HG03342 (cell line): ENCODE data around the gene CBX4.

Source experiments
- ATAC-seq: cut with Tn5 transposase; IDR thresholded peaks from one replicate; pipeline ENCODE4 v1.9.1; 2021; ENCODE audit warnings: mild to moderate bottlenecking, moderate library complexity; ENCODE audit not compliant: unreplicated experiment

Gene CBX4

DNA sequence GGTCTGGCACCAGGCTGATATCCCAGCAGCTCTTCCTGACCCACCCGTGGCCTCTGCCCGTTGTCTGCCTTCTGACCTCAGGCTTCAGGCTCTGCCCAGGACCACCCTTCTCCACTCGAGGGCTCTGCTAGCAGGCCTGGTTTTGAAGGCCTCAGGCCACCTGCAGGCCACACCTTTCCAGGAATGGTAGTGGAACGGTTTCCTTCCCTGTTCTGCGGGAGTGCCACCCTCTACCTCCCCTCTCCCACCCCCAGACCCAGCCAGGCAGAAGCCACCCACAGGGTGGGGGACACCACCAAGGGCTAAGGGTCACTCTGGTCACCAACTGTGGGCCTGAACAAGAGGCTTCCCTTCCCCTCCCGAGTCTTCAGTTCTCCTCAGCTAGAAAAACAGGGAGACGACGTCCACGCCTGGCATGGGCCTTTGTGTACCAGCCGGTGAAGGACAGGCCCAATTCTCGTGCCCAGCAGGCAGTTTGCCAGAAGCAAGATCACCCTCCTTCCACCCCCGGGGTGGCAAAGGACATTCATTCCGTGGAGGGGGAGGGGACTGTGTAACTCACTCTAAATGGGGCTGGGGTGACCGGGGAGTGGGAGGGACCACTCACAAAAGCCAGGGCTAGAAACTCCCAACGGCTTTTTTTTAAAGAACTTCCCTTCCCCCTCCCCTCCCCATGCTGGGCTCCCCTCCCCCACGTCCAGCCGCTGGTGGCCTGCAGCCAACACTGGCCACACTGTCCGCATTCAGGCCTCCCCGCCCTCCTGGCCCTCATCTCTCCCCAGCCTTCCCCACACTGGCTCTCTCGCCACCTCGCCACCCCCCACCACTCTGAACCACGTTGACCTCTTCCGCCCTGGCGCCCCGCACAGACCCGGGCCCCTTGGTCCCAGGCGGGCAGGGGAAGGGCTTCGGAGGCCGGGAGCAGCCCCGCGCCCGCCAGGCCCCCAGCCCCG, 7.7 kb downstream of the CBX4 start:
- ATAC-seq = no peak

DNA sequence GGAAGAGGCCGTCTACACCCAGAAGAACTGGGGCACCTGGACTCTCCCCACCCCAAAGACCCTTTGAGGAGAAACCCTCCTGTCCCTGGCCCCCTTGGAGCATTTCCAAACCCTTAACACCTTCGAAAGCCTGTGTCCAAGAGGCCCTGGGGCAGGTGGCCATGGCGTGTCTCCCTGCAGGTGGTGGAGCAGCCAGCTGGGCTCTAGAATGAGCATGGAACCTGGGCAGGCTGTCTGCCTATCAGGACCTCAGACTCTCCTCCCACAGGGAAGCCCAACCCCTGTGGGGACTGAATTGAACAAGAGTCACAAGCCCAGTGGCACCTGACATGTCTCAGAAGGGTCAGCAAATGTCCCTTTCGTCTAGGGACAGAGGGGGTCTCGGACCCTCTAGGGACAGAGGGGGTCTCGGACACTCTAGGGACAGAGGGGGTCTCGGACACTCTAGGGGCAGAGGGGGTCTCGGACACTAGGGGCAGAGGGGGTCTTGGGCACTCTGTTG, 8.4 kb downstream of the CBX4 start:
- no peak for ATAC-seq

DNA sequence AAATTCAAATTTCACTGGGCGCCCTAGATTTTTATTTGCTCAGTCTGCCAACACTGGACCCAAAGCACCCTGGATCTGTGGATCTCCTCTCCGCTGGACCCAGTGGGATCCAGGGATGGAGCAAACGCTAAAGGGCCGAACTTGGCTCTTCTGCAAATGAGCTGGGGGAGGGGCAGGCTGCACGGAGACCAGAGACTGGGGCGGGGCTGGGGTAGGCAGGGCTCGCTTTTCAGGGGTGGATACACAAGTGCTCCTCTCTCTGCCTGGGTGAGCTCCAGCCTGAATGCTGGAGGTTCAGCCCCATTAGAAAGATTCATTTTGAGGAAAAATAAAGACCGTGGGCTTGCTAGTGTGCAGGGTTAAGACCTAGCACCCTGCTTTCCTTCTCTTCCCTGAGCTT, 8.9 kb downstream of the CBX4 start:
- ATAC-seq = no peak

DNA sequence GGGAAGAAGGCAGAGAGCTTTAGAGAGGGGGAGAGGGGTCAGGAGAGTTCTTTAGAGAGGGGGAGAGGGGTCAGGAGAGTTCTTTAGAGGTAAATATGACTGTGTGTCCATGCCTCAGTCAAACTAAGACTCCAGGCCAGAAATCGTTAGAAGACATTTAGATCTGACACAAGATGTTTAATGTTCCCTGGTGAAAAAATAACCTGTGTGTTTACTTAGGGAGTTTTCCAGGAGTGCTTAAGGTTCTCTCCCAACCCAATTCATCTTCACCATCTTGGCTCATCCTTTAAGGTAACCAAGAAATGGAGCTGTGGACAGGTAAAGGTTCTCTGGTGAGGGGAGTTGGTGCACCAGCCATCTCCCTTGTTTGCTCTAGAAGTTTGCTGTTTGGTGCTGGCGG, 9.8 kb downstream of the CBX4 start:
- no peak for ATAC-seq

DNA sequence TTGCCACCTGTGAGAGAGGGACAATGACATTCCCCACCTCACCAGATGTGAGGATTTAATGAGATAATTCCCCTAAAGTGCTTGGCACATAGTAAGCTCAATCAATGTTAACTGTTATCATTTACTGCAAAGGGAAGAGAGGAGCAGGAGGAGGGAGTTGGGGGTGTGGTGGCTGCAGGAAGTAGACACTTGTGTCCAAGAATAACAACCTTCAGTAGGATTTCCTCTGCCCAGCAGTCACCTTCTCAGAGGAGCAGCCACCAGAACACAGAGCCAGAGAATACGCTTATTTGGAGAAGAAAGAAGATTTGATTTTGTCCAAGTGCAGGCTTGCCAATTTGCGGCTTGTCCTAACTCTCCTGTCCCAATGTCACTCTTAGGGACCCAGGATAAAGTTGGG, 10.2 kb downstream of the CBX4 start:
- no peak for ATAC-seq

DNA sequence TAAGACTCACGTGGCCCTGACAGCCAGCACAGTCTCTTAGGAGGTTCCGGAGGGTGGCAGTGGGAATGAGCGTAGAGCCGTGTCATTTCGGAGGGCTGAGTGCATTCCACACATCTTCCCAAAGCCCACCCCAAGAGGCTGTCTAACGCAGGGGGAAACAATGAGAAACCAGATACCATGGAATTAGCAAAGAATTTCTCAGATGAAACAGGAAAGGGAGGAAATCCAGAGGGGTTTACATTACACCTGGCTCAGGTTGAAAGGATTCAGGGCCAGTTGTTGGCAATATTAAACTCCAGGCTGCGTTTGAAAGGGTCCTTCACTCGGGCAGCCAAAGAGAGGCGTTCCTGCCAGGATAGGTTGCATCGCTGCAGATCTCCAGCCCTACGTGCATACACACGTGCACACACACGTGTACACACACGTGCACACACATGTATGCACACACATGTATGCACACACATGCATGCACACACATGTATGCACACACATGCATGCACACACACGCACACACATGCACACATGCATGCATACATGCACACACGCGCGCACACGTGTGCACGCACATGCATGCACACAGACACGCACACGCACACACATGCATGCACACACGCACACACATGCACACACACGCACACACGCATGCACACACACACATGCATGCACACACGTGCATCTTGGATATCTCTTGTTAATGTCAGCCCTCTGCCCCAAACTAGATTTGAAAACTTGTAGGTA, 12.2 kb downstream of the CBX4 start:
- no peak for ATAC-seq

DNA sequence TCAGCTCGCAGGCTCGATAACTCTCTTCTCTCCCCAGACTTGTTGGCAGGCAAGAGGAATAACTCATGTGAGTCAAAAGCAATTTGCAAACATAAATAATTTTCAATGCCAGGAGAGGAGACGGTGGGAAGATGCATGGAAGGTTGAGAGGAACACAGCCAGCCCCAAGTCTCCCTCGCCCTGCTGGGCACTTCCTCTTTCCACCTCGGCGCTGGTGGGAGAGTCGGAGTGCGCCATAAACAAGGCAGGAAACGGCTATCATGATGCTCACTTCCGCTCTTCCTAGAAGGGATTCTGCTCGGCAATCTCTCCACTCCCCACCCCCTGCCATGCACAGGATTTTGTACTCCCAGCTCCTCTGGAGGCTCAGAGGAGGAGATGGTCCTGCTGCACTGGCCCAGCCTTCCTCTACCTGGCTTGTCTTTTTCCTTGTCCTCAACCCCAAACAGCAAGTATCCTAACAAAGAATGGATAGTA, 13.0 kb downstream of the CBX4 start:
- ATAC-seq = no peak

DNA sequence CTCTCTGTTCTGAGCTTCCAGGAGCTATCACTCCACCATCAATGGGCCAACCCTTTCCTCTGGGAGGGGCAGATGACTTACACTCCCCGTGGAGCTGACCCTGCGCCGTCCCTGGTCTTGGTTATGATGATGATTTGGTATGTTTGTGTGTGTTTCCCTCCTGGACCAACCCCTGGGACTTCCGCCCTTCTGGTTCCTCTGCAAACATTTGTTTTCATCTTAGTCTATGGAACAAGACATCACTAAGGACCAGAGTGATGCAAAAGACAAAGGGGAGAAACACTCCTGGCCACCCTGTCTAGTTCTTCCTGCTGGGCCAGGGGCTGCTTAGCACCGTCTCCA, 13.7 kb downstream of the CBX4 start:
- no peak for ATAC-seq

DNA sequence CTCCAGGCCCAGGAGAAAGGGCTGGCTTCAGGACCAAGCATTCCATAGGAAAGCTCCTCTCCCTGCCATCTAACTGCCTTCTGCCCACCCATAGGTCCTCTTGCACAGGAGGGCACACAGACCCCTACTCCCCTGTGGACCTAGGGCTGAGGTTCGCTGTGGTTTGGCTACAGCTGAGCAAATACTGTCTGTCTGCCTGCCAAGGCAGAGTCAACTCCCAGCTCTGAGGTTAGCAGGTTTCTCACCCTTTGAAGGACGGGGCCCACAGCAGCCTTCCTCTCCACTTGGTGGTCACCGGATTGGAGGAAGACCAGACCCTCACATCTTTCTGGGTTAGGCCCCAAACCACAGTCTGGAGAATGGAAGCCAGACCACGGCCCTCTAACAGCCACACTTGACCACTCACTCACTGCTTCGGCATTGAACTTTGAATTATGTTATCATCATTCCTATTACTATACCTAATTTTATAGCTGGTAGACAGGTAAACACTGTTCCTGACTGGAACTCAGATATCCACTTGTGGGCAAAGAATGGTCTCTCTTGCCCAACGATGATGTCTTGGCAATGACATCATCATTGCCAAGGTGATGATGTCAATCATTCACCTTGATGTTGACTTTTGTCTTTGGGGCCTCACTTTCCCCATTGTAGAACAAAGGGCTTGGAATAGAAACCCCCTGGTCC, 14.2 kb downstream of the CBX4 start:
- no peak for ATAC-seq

DNA sequence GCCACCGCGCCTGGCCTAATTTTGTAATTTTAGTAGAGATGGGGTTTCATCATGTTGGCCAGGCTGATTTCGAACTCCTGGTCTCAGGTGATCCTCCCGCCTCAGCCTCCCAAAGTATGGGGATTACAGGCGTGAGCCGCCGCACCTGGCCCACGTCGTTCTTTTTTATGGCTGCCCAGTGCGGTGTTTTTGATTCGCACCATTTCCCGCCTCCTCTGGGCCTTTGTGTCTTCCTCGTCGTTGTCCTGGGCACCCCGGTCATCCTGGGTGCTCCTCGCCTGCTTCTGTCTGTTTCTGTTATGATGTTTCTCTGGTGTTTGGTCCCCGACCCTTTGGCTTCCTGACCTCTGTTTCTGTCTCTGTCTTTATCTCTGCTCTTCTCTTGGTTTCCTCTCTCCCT, 15.0 kb downstream of the CBX4 start:
- no peak for ATAC-seq

DNA sequence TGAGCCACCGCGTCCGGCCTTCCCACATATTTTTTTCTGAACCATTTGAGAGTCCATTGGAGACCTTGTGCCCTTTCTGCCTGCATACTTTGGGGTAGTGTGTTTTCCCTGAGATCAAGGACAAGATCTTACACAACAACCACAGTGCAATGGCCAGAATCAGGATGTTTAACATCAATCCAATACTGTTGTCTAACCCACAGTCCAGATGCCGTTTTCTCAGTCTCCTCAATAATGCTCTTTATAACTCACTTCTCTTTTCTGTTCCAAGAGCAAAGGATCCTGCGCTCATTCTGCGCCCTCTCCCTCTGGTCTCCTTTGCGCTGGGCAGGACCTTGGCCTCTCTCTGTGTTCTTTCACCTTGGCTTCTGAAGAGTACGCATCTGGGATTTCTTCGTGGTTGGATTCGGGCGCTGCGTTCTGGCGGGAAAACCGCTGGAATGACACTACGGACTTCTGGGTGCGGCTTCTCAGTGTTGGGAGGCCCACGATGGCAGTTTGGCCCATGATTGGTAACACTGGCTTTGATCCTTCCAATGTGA, 16.6 kb downstream of the CBX4 start:
- ATAC-seq = no peak

DNA sequence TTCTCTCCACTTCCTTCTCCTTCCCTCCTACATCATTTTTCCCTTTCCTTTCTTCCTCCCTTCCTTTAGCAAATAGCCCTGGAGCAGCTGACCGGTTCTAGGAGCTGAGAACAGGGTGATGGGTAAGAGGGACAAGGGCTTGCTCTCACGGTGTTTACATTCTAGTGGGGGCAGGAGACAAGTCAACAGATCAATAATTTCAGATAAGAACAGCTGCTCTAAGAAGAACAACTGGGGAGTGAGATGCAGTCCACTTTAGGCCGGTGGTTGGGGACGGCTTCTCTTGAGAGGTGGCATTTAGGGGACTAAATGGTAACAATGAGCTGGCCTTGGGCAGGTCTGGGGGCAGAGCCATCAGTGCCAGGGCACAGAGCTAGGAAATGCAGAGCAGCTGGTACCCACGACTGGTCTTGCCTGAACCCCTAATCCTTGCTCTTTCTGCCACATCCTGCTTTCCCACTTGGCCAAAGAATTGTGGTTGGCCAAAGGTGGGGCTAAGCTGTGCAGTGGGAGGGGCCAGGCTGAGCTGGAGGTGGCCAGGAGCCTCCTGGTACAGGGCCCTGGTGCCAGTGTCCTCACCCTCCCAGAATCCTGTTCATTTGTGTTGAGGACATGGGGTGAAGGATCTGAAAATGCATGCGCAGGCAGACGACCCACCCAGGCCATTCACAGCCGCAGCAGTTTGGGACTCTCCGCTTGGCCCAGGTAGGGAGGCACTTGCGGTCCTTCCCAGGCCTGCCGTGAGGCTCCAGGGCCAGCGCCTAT, 17.7 kb downstream of the CBX4 start:
- no peak for ATAC-seq

DNA sequence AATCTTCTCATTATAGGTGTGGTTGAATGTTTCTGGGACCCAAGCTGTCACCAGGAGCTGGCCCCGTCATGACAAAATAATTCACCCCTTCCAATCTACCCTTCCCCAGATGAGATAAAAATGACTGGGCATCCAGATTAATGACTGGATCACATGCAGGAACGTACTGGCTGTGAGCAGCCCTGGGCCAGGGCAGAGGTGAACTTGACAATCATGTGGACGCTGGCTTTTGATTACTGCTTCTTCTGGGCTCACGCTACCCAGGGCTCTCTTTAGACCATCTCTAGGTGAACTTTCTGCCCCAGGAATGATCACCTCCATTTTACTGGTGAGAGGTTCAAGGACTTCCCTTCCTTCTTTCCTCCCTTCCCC, 18.3 kb downstream of the CBX4 start:
- ATAC-seq = no peak

DNA sequence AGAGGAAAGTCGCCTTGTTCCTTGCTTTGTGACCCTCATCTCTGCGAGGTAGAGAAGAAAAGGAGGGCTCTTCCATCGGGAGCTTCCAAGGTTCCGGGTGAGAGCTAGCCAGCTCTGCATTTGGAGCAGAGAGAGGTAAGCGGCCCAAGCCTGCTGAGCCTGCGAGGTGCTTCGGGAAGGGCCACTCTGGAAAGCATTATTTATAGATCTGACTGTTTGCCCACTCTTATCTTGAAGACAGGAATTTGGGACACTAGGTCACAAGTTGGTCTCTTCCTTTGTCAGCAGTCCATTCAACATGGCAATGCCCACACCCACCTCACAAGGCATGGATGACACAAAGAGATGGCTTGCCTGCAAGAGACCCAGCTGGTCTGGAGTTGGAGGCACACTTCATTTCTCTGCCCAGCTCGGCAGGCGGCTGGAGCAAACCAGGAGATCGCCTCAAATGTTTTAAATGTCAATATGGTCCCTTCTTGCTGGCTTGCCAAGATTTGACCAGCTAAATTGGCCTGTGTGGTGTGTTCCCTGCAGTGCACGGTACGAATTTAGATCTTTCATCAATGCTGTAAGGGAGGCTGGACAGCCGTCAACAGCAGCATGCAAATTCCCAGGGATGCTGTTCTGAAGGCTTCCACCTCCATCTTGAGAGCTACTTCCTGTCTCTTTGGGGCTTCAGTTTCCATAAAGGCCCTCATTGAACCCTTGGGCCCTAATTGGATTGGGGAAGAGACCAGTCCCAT, 19.5 kb downstream of the CBX4 start:
- no peak for ATAC-seq

DNA sequence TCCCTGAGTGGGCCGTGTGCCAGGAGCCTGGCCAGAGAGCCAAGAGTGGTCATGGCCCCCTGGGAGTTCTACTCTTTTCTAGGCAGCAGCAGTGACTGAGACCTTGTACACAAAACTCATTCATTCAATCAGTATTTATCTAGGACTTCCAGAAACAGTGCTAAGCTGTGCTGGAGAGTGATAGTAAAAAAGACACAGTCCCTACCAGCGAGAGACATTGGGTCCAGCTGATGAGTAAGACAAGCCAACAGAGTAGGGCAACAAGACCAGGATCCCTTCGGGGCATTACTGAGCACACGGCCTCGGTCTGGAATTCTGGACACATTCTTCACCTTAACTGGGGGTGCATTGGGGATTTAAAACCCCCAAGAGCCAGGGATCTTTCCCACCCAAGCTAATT, 20.2 kb downstream of the CBX4 start:
- ATAC-seq = no peak

DNA sequence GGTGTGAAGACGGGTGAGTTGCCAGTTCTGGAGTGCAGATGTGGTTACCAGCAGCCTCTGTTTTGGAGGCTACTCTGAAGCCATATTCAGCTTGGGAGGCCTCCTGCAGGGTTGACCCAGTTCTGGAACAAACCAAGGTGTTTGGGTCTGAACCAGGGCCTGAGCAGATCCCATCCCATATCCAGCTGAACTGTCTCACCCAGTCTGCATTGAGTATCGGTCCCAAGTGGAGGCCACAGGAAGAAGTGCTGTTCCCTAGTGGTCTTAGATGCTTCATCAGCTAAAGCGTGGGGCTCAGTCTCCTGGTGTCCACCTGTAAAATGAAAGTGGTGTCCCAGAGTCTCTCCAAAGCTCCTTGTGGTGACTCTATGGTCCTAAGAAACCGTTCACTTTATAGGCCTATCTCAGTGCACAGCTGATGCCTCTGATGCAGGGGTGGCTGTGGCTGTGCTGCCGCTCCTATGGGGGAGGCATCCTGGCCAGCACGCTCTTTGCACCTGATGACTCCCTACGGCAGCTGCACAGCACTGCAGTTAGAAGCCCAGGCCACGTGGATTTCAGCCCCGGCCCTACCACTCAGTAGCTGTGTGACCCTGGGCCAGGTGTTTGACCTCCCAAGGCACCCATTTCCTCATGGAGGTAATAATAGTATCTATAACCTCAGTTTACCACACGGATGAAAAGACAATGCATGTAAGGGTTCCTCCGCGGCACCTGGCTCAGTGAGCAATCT, 21.0 kb downstream of the CBX4 start:
- ATAC-seq = no peak

DNA sequence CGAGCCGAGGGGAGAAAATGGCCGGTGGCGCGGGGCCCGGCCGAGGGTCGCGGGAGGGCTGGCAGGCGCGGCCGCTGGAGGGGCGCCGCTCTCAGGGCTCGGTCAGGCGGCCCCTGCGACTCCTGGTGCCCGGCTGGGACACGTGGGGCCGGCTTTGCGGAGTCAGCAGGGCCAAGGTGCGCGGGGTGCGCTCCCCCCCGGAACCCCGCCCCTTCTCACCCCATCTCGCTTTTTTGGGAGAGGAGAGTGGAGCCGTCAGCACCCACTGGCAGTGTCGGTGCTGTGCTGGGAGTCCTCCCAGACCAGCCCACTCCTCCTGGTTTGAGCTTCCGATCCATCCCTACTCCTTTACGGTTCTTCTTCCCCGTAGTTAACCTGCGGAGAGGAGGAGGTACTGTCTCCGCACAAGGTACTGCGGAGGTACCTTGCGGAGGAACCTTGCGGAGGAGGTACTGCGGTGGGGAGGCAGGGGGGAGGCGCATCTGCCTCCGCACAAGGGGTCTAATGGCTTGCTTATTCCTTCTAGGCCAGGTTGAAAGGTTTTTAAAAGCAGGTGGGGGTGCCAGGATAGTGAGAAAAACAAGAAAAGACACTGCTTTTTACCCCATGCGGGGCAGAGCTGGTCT, 23.3 kb downstream of the CBX4 start:
- no peak for ATAC-seq

DNA sequence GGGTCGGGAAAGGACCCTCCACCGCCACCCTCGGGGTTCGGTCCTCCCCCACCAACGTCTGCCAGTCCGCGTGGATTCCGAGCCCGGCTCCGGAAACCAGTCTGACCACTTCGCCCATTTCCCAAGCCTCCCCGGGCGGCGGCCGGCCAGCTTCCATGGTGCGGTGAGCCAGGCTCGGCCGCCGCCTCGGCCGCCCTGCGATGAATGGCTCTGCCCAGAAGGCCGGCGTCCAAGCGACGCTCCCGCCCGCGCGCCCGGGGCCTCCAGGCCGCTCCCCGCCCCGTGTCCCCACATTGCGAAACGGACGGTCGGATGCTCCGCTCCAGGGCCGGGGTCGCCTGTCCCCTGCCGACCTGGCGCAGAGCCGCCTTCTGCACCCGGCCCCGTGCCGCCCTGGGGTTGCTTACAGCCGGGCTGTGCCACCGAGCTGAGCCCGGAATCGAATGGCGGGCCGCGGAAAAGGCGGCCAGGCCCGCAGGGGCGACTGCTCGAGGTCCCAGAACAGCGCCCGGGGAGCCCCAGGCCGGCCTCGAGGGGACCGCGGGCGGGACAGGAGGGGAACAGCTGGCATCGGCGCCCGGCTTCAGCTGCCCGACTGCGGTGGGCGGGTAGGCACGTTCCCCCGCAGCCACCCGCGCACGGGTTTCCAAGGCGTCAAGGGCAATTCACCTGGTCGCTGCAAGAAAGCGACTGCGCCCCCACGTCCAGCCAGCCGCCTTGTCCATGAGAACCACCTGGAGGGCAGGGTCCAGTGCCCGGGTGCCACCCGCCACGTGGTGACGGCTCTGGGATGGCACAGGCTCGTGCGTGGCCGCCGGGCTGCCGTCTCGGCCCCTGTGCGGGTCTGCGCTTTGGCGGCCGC, 24.0 kb downstream of the CBX4 start:
- ATAC-seq = no peak
